ENCODE data around the gene GSN. TPM values are rescaled to one million over a fixed set of nuclear protein-coding genes. Genes with fewer than 3 reads are reported as not detected.

The GSN gene
- total and polyA plus RNA-seq, 2 of the 13 experiments (the other 11 are each of a cell fraction or from before 2014, with no cell fraction given): 294 to 307 TPM

GRCh38 chr9:121278477-121279261, 10.7 kb downstream of the GSN start (continued):
- TF ChIP-seq ZNF563 (CRISPR knock-in tag; IDR thresholded peaks at IDR 0.05) (0 out of 2 replicates have a peak, but pooled peaks have one; percentile 20), HOMEZ (CRISPR knock-in tag; IDR thresholded peaks at IDR 0.05; ENCODE audit: low read depth) (no peak), THAP9 (CRISPR knock-in tag; IDR thresholded peaks at IDR 0.05; ENCODE audit: borderline replicate concordance) (0 out of 2 replicates have a peak, but pooled peaks have one; percentile 43), SSRP1 (CRISPR knock-in tag; IDR thresholded peaks at IDR 0.05) (no peak), ZBTB49 (CRISPR knock-in tag; IDR thresholded peaks at IDR 0.05; ENCODE audit: borderline replicate concordance) (no peak), ZNF329 (CRISPR knock-in tag; IDR thresholded peaks at IDR 0.05; ENCODE audit: low read depth) (peak; percentile 74; the same call in 1 of the 2 replicates), SPEN (CRISPR knock-in tag; IDR thresholded peaks at IDR 0.05; ENCODE audit: low read depth) (0 out of 2 replicates have a peak, but pooled peaks have one; percentile 33), ZNF441 (CRISPR knock-in tag; IDR thresholded peaks at IDR 0.05; ENCODE audit: borderline replicate concordance) (0 out of 2 replicates have a peak, but pooled peaks have one; percentile 29), RAD21 (CRISPR knock-in tag; IDR thresholded peaks at IDR 0.05) (peak; percentile 82), NONO (IDR thresholded peaks at IDR 0.05) (no peak), NONO (CRISPR knock-in tag; conservative IDR thresholded peaks at IDR 0.05) (0 out of 2 replicates have a peak, but pooled peaks have one; percentile 48), GATAD2A (CRISPR knock-in tag; IDR thresholded peaks at IDR 0.05) (peak; percentile 64; the same call in 1 of the 2 replicates), FOSL2 (CRISPR knock-in tag; IDR thresholded peaks at IDR 0.05) (peak; percentile 53; the same call in 1 of the 2 replicates), SOX6 (IDR thresholded peaks at IDR 0.05) (no peak), SOX6 (CRISPR knock-in tag; IDR thresholded peaks at IDR 0.05) (peak; percentile 53), BHLHE40 (IDR thresholded peaks at IDR 0.05; ENCODE audit: low read length) (peak; percentile 99), TFDP1 (CRISPR knock-in tag; IDR thresholded peaks at IDR 0.05; ENCODE audit: borderline replicate concordance) (peak; percentile 53; the same call in 1 of the 2 replicates), TBX2 (CRISPR knock-in tag; IDR thresholded peaks at IDR 0.05; ENCODE audit: borderline replicate concordance) (peak; percentile 36; the same call in 1 of the 2 replicates), HMG20A (CRISPR knock-in tag; IDR thresholded peaks at IDR 0.05; ENCODE audit: borderline replicate concordance) (peak; percentile 30; the same call in 1 of the 2 replicates), KDM2A (CRISPR knock-in tag; IDR thresholded peaks at IDR 0.05; ENCODE audit: borderline replicate concordance, low read depth) (0 out of 2 replicates have a peak, but pooled peaks have one; percentile 29), MXI1 (IDR thresholded peaks at IDR 0.05; ENCODE audit: borderline replicate concordance, low read depth, low read length) (peak; percentile 61; the same call in 1 of the 3 replicates)

All from HepG2 (cell line).